B cell (primary cell): Measurements from ENCODE around the gene CAMTA1. TPM values are rescaled to one million over a fixed set of nuclear protein-coding genes. Genes with fewer than 3 reads are reported as not detected.

Experiments used
- ATAC-seq: fragments of 200-7000 bp; cut with Tn5 transposase; one replicate; pipeline ENCODE4 v1.10.0; 2021; ENCODE audit warnings: low read depth, mild to moderate bottlenecking, moderate number of reproducible peaks, moderate library complexity
- CTCF ChIA-PET: fragments of 350-600 bp; sonication (Branson Sonifier 250); formaldehyde crosslinking; loops from one replicate; lab custom pipeline; 2021; ENCODE audit warnings: antibody characterized with exemption, inconsistent platforms; lab: Charles Lee
- POLR2A ChIA-PET: fragments of 350-600 bp; sonication (Branson Sonifier 250); formaldehyde crosslinking; loops from one replicate; lab custom pipeline; 2021; ENCODE audit warnings: antibody characterized with exemption; lab: Charles Lee
- DNase-seq: peaks from one replicate; pipeline ENCODE4 v3.0.0; 2013
- H2AFZ ChIP-seq: 2 replicates; pipeline ENCODE4 v1.6.1; 2012; ENCODE audit warnings: mild to moderate bottlenecking, low read depth, low read length; ENCODE audit not compliant: insufficient read depth, poor library complexity, severe bottlenecking
- H3K27ac ChIP-seq, 2 donors: 1 replicate in 1 of 2; 2 replicates in 1 of 2; pipeline ENCODE4 v1.5.1; 2012 to 2013; ENCODE audit warnings: low read length in 2 of 2, mild to moderate bottlenecking in 2 of 2, moderate library complexity in 1 of 2
- H3K27me3 ChIP-seq, 4 experiments: fragments of 200-600 bp in 1 of 4; sonication (generic) in 1 of 4; replicated peaks in 1 of 4; 1 replicate in 2 of 4; 2 replicates in 2 of 4; pipeline versions ENCODE4 v1.6.1 to v1.7.0; 2013 to 2016; ENCODE audit warnings: low read length in 3 of 4, mild to moderate bottlenecking in 2 of 4, mixed read lengths in 1 of 4, moderate library complexity in 1 of 4; ENCODE audit not compliant: insufficient read depth in 4 of 4, control insufficient read depth in 3 of 4; ENCODE audit errors: control extremely low read depth in 1 of 4
- H3K36me3 ChIP-seq, 2 experiments: replicated peaks in 1 of 2; 1 replicate in 1 of 2; 2 replicates in 1 of 2; pipeline versions ENCODE4 v1.6.1 to v1.7.1; 2013; ENCODE audit warnings: low read length in 1 of 2; ENCODE audit not compliant: insufficient read depth in 2 of 2, control insufficient read depth in 1 of 2; ENCODE audit errors: control extremely low read depth in 1 of 2, extremely low read depth in 1 of 2
- H3K4me1 ChIP-seq, 2 donors: fragments of 200-600 bp in 1 of 2; sonication (generic) in 1 of 2; 1 replicate in 1 of 2; 2 replicates in 1 of 2; pipeline versions ENCODE4 v1.5.1 to v1.6.1; 2013 to 2017; ENCODE audit warnings: low read length in 2 of 2; ENCODE audit not compliant: control insufficient read depth in 2 of 2, insufficient read depth in 2 of 2
- H3K4me2 ChIP-seq: replicated peaks from 2 replicates; pipeline ENCODE3; 2012; ENCODE audit warnings: mild to moderate bottlenecking, low read depth, low read length; ENCODE audit not compliant: poor library complexity, severe bottlenecking
- H3K4me3 ChIP-seq, 5 experiments: fragments of 200-600 bp in 1 of 5; sonication (generic) in 1 of 5; 1 replicate in 3 of 5; 2 replicates in 2 of 5; pipeline versions ENCODE4 v1.5.1 to v1.7.0; 2011 to 2016; ENCODE audit warnings: low read length in 4 of 5, mild to moderate bottlenecking in 4 of 5, low read depth in 2 of 5, control low read depth in 1 of 5, moderate library complexity in 1 of 5; ENCODE audit not compliant: insufficient read depth in 1 of 5; ENCODE audit errors: control extremely low read depth in 1 of 5, extremely low read depth in 1 of 5
- H3K79me2 ChIP-seq: fragments of 200-600 bp; sonication (generic); one replicate; pipeline ENCODE4 v1.6.0; 2016; ENCODE audit warnings: low read length; ENCODE audit not compliant: control insufficient read depth, insufficient read depth
- H3K9ac ChIP-seq: fragments of 200-600 bp; sonication (generic); 2 replicates; pipeline ENCODE4 v1.6.1; 2017; ENCODE audit warnings: mild to moderate bottlenecking, low read length, moderate library complexity
- H3K9me3 ChIP-seq, 3 donors: one replicate each; pipeline versions ENCODE4 v1.6.1 to v1.7.1; 2013; ENCODE audit warnings: low read length in 2 of 3; ENCODE audit not compliant: control insufficient read depth in 2 of 3, insufficient read depth in 1 of 3; ENCODE audit errors: control extremely low read depth in 1 of 3
- H4K20me1 ChIP-seq: 2 replicates; pipeline ENCODE4 v1.6.0; 2012; ENCODE audit warnings: mild to moderate bottlenecking, low read length; ENCODE audit not compliant: insufficient read depth, control insufficient read depth, poor library complexity, severe bottlenecking
- H3K27ac Mint-ChIP-seq: one replicate; pipeline ENCODE4 v1.8.0; 2021; ENCODE audit warnings: mixed read lengths
- H3K27me3 Mint-ChIP-seq: one replicate; pipeline ENCODE4 v1.8.0; 2021; ENCODE audit warnings: mixed read lengths
- H3K4me1 Mint-ChIP-seq: one replicate; pipeline ENCODE4 v1.8.0; 2021; ENCODE audit warnings: mixed read lengths
- H3K4me3 Mint-ChIP-seq: one replicate; pipeline ENCODE4 v1.8.0; 2021; ENCODE audit warnings: mixed read lengths
- H3K9me3 Mint-ChIP-seq: one replicate; pipeline ENCODE4 v1.8.0; 2022; ENCODE audit warnings: mixed read lengths; ENCODE audit not compliant: insufficient read depth
- EZH2 ChIP-seq: IDR thresholded peaks from 2 replicates; pipeline ENCODE4 v1.6.1; 2012; ENCODE audit warnings: borderline replicate concordance, low read depth, mild to moderate bottlenecking, moderate library complexity, low read length; ENCODE audit not compliant: insufficient read depth, poor library complexity, severe bottlenecking
- WGBS: methylation state at CpG from one replicate; pipeline ENCODE4 v1.1.5; 2013; ENCODE audit warnings: missing lambda C conversion rate; ENCODE audit not compliant: insufficient coverage; 5-methylcytosine and 5-hydroxymethylcytosine counted together
- intact Hi-C: fragments of 100-400 bp; cut with micrococcal nuclease; formaldehyde crosslinking; loops from one replicate; pipeline ENCODE4 v1.10.0; 2022
- polyA plus RNA-seq: library from polyadenylated mRNA; depleted of rRNA; stranded (reverse); fragments of >200 nt; gene quantifications from 2 replicates; pipeline ENCODE4 v1.2.3, GENCODE V29; 2012
- total RNA-seq, 2 donors: library from RNA; stranded (reverse); fragments of 120-200 nt in 1 of 2; gene quantifications; 1 replicate in 1 of 2; 2 replicates in 1 of 2; pipeline versions ENCODE4 v1.2.3 to v1.2.4, GENCODE V29; 2013 to 2022
- TF ChIP-seq, protein P1 (sequence below): fragments of 200-600 bp; IDR thresholded peaks from one replicate; pipeline ENCODE4 v1.8.0; 2022; ENCODE audit warnings: antibody characterized with exemption, mild to moderate bottlenecking

Gene CAMTA1
- total and polyA plus RNA-seq, 2 donors (not counting 1 experiment from before 2014, with no cell fraction given): 42.2 to 45.7 TPM

GRCh38 chr1:6961905-6962477, 176.7 kb downstream of the CAMTA1 start:
- H4K20me1 ChIP-seq: no peaks in the 10 kb centered on the region
- H3K4me1 ChIP-seq: peaks cover 14 to 18% of the 10 kb centered on the region in 2 donors
- intact Hi-C loops: no loop called here
- 9% methylated on average over 22 of the region's 31 CpGs for WGBS
- no peak overlapping the region for H3K9ac ChIP-seq
- H3K36me3 ChIP-seq: no peaks in the 10 kb centered on the region
- H2AFZ ChIP-seq: no peak overlapping the region
- H3K4me3 ChIP-seq: no peak overlapping the region
- peaks cover 0 to 30% (median 11%) of the 10 kb centered on the region in 4 experiments for H3K27me3 ChIP-seq
- peaks cover 12% of the 10 kb centered on the region for H3K4me1 Mint-ChIP-seq
- TF ChIP-seq, protein P1, sequence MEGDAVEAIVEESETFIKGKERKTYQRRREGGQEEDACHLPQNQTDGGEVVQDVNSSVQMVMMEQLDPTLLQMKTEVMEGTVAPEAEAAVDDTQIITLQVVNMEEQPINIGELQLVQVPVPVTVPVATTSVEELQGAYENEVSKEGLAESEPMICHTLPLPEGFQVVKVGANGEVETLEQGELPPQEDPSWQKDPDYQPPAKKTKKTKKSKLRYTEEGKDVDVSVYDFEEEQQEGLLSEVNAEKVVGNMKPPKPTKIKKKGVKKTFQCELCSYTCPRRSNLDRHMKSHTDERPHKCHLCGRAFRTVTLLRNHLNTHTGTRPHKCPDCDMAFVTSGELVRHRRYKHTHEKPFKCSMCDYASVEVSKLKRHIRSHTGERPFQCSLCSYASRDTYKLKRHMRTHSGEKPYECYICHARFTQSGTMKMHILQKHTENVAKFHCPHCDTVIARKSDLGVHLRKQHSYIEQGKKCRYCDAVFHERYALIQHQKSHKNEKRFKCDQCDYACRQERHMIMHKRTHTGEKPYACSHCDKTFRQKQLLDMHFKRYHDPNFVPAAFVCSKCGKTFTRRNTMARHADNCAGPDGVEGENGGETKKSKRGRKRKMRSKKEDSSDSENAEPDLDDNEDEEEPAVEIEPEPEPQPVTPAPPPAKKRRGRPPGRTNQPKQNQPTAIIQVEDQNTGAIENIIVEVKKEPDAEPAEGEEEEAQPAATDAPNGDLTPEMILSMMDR: no peak
- no peak for TF ChIP-seq EZH2
- peak overlapping the region; percentile 47 for H3K4me2 ChIP-seq
- no peak overlapping the region for H3K27ac Mint-ChIP-seq
- H3K4me3 Mint-ChIP-seq: peak overlapping the region; percentile 37
- DNase-seq: no peak
- no peaks in the 10 kb centered on the region for H3K79me2 ChIP-seq
- H3K27ac ChIP-seq: no peak overlapping the region
- ATAC-seq: peak; percentile 34
- H3K9me3 ChIP-seq: peaks cover 0 to 13% (median 0%) of the 10 kb centered on the region in 3 donors
- CTCF ChIA-PET: interaction anchor here (1.7 kb wide), 1 partner anchor 242 kb away, joined by 5 read pairs; no protein-coding TSS in a partner anchor
- POLR2A ChIA-PET: no interaction called here
- H3K27me3 Mint-ChIP-seq: peaks cover 63% of the 10 kb centered on the region
- no peaks in the 10 kb centered on the region for H3K9me3 Mint-ChIP-seq

DNA sequence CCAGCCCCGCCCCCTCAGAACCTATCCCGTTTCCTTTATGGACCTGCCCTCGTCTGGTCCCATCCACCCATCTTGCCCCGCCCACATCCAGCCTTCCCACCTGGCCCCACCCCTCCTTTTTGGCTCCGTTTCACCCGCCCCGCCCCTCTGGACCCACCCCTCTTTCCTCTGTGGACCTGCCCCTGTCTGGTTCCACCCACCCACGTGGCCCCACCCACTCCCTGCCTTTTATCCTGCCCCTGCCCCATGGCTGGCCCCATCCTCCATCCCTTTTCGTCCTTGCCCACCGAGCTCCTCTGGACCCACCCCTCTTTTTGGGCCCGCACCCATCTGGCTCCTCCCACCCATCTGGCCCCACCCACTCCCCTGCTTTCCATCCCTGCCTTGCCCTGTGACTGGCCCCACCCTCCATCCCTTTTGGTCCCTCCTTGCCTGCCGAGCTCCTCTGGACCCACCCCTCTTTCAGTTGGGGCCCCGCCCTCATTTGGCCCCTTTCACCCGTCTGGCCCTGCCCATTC, 177.3 kb downstream of the CAMTA1 start:
- ChIA-PET POLR2A (no interaction called here), CTCF (interaction anchor here (1.7 kb wide), 1 partner anchor 243 kb away, joined by 5 read pairs; no protein-coding TSS in a partner anchor)
- peaks cover 12% of the 10 kb centered on the region for H3K4me1 Mint-ChIP-seq
- intact Hi-C loops: no loop called here
- Histone ChIP-seq H2AFZ (peak overlapping the region; percentile 38), H3K4me3 (peak overlapping the region in 1 of 5 experiments; percentile 0), H3K27me3 (peaks cover 0 to 35% (median 11%) of the 10 kb centered on the region in 4 experiments), H3K27ac (no peak overlapping the region), H3K79me2 (no peaks in the 10 kb centered on the region), H3K4me1 (peaks cover 14 to 18% of the 10 kb centered on the region in 2 donors), H3K4me2 (peak overlapping the region; percentile 47), H4K20me1 (no peaks in the 10 kb centered on the region), H3K36me3 (no peaks in the 10 kb centered on the region), H3K9ac (no peak overlapping the region), H3K9me3 (peaks cover 0 to 13% (median 0%) of the 10 kb centered on the region in 3 donors)
- no peak overlapping the region for H3K27ac Mint-ChIP-seq
- 2% methylated on average over 12 of the region's 14 CpGs for WGBS
- H3K9me3 Mint-ChIP-seq: no peaks in the 10 kb centered on the region
- peaks cover 61% of the 10 kb centered on the region for H3K27me3 Mint-ChIP-seq
- DNase-seq (peak; percentile 11), ATAC-seq (peak; percentile 28)
- peak overlapping the region; percentile 59 for H3K4me3 Mint-ChIP-seq
- TF ChIP-seq, protein P1: no peak
- TF ChIP-seq EZH2: no peak
